HCT116 (cell line): ENCODE measurements around the gene PRKG1.

ENCODE experiments used
- CEBPB ChIP-seq: IDR thresholded peaks from 2 replicates; pipeline ENCODE4 v1.6.1; 2012; ENCODE audit warnings: low read depth
- POLR2A ChIP-seq: IDR thresholded peaks from 2 replicates; pipeline ENCODE4 v1.7.0; 2011; ENCODE audit warnings: borderline replicate concordance; ENCODE audit not compliant: insufficient read depth, insufficient read length; ENCODE audit errors: extremely low read depth
- SIN3A ChIP-seq: IDR thresholded peaks from 2 replicates; pipeline ENCODE4 v1.6.1; 2012; ENCODE audit warnings: low read depth

GRCh38 chr10:51250278-51250920 lies 176.1 kb downstream of the PRKG1 start:
- TF ChIP-seq SIN3A (no peak), CEBPB (no peak), POLR2A (no peak)
